AG04450 (cell line): Measurements from ENCODE around the gene ZNF223. TPM values are rescaled to one million over a fixed set of nuclear protein-coding genes. Genes with fewer than 3 reads are reported as not detected.

ENCODE experiments used
- CTCF ChIA-PET: fragments of 300-600, 350-600 bp; formaldehyde crosslinking; extraction: SDS; loops from one replicate; lab custom pipeline; 2022; ENCODE audit warnings: antibody characterized with exemption, inconsistent platforms; lab: Charles Lee
- POLR2A ChIA-PET: fragments of 350-600 bp; formaldehyde crosslinking; extraction: SDS; loops from one replicate; lab custom pipeline; 2021; ENCODE audit warnings: antibody characterized with exemption, inconsistent platforms; lab: Yijun Ruan, JAX
- DNase-seq: peaks from one replicate; pipeline ENCODE4 v3.0.0-alpha.2; 2011; ENCODE audit warnings: low read depth, low spot score
- H3K27ac ChIP-seq: one replicate; pipeline ENCODE4 v1.5.1; 2012; ENCODE audit warnings: low read depth, low read length, control low read depth
- H3K27me3 ChIP-seq: one replicate; pipeline ENCODE4 v1.6.0; 2012; ENCODE audit warnings: low read length; ENCODE audit not compliant: control insufficient read depth, insufficient read depth
- H3K4me3 ChIP-seq: 2 replicates; pipeline ENCODE4 v1.5.1; 2011; ENCODE audit warnings: mild to moderate bottlenecking, low read depth, low read length, control low read depth
- H3K9me3 ChIP-seq: 2 replicates; pipeline ENCODE4 v1.5.1; 2012; ENCODE audit warnings: low read length; ENCODE audit not compliant: control insufficient read depth, insufficient read depth
- CTCF ChIP-seq: IDR thresholded peaks from 2 replicates; pipeline ENCODE4 v1.5.1; 2011; ENCODE audit warnings: low read depth, low read length, control low read depth, inconsistent platforms
- polyA plus RNA-seq: library from polyadenylated mRNA; depleted of rRNA; stranded (reverse); fragments of >200 nt; gene quantifications from 2 replicates; pipeline ENCODE4 v1.2.3, GENCODE V29; 2011

Gene ZNF223
- polyA plus RNA-seq, 1 experiment = 4.2 TPM

GRCh38 chr19:44005973-44006372 lies 45.9 kb upstream of the ZNF223 start:
- POLR2A ChIA-PET = no interaction called here
- H3K27ac ChIP-seq = no peak overlapping the region
- TF ChIP-seq CTCF = no peak
- H3K9me3 ChIP-seq = peaks cover 28% of the 10 kb centered on the region
- H3K27me3 ChIP-seq = no peaks in the 10 kb centered on the region
- no peak for DNase-seq
- H3K4me3 ChIP-seq = no peak overlapping the region
- CTCF ChIA-PET = no interaction called here

DNA sequence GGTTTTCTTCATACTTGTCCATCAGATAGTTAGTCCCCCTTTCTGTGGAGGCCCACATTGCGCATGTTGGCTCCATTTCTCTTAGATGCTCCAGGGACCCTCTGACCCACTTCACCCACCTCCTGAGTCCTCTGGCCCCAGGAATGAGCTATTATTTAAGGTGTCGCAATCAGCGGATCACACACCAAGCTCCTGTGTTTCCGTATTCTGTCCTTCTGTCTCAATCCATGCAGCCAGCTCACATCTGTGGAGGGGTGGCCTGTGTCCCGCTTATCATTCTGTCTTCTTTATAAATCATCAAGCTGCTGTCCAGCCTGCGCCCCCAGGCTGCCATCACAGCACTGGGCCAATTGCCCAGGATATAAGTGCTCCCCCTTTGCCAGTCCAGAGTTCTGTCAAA lies 44.4 kb upstream of the ZNF223 start:
- H3K27ac ChIP-seq = no peak overlapping the region
- no peak for TF ChIP-seq CTCF
- H3K27me3 ChIP-seq = no peaks in the 10 kb centered on the region
- peaks cover 31% of the 10 kb centered on the region for H3K9me3 ChIP-seq
- DNase-seq = no peak
- ChIA-PET CTCF (no interaction called here), POLR2A (no interaction called here)
- H3K4me3 ChIP-seq = no peak overlapping the region

DNA sequence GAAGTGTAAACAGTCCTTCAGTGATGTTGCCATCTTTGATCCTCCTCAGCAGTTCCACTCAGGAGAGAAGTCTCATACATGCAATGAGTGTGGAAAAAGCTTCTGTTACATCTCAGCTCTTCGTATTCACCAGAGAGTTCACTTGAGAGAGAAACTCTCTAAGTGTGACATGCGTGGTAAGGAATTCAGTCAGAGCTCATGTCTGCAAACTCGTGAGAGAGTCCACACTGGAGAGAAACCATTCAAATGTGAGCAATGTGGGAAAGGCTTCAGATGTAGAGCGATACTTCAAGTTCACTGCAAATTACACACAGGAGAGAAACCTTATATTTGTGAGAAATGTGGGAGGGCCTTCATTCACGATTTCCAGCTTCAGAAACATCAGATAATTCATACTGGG lies 41.4 kb upstream of the ZNF223 start:
- DNase-seq = no peak
- POLR2A ChIA-PET = no interaction called here
- Histone ChIP-seq H3K27me3 (no peaks in the 10 kb centered on the region), H3K27ac (no peak overlapping the region), H3K9me3 (peaks cover 34% of the 10 kb centered on the region), H3K4me3 (no peak overlapping the region)
- CTCF ChIA-PET = no interaction called here
- no peak for TF ChIP-seq CTCF

- ChIA-PET POLR2A (no interaction called here), CTCF (no interaction called here)
- no peak overlapping the region for H3K27ac ChIP-seq
- TF ChIP-seq CTCF = no peak
- DNase-seq = no peak
- peaks cover 2% of the 10 kb centered on the region for H3K27me3 ChIP-seq
- no peak overlapping the region for H3K4me3 ChIP-seq
- peaks cover under 1% of the 10 kb centered on the region; the same call in 1 of the 2 replicates for H3K9me3 ChIP-seq
Observed at GRCh38 chr19:44019498-44019897, 32.3 kb upstream of the ZNF223 start.

GRCh38 chr19:44021221-44021620 lies 30.6 kb upstream of the ZNF223 start:
- H3K27me3 ChIP-seq = peaks cover 2% of the 10 kb centered on the region
- TF ChIP-seq CTCF = no peak
- no peak overlapping the region for H3K27ac ChIP-seq
- POLR2A ChIA-PET = no interaction called here
- CTCF ChIA-PET = no interaction called here
- DNase-seq = no peak
- no peak overlapping the region for H3K4me3 ChIP-seq
- no peaks in the 10 kb centered on the region for H3K9me3 ChIP-seq
